Fibroblast of skin of right biceps (primary cell): ENCODE results near the gene DCAKD.
A peak's percentile ranks its signal among the peaks of the same experiment; 100 is the strongest.
"Not testable (repeated sequence)": the region's sequence is repeated elsewhere in the genome, so short reads cannot be mapped to it uniquely, and the experiment has no call there.

ENCODE experiments used
- DNase-seq: peaks from one replicate; pipeline ENCODE4 v3.0.0-alpha.2; 2013

Gene DCAKD

GRCh38 chr17:45063198-45063597 lies 11.8 kb upstream of the DCAKD start:
- DNase-seq = no peak

- no peak for DNase-seq
Measured at GRCh38 chr17:45061606-45062205, 10.3 kb upstream of the DCAKD start.

- DNase-seq = peak; percentile 100
Measured at GRCh38 chr17:45060797-45061605, 9.6 kb upstream of the DCAKD start, which contains the start of gene NMT1. Gene NMT1 (plus strand): TSS chr17:45061317. CDS start chr17:45061330, 13 bp downstream.

GRCh38 chr17:45060382-45060796 lies 9.0 kb upstream of the DCAKD start:
- no peak for DNase-seq

- DNase-seq = peak; percentile 30
Measured at GRCh38 chr17:45052052-45052772, 780 bp upstream of the DCAKD start.

GRCh38 chr17:45051720-45052051 lies 254 bp upstream of the DCAKD start:
- not testable (repeated sequence) for DNase-seq

- DNase-seq = peak; percentile 42
Measured at GRCh38 chr17:45050481-45051059, 862 bp downstream of the DCAKD start.

GRCh38 chr17:45048795-45049563 lies 2.5 kb downstream of the DCAKD start:
- DNase-seq = no peak

- no peak for DNase-seq
Measured at GRCh38 chr17:45046537-45047125, 4.8 kb downstream of the DCAKD start.

- DNase-seq = no peak
Measured at GRCh38 chr17:45043813-45044540, 7.5 kb downstream of the DCAKD start.

GRCh38 chr17:45042346-45043120 lies 8.9 kb downstream of the DCAKD start:
- DNase-seq = no peak

- DNase-seq = no peak
Measured at GRCh38 chr17:45040459-45040858, 11.0 kb downstream of the DCAKD start.

GRCh38 chr17:45038728-45039634 lies 12.5 kb downstream of the DCAKD start:
- no peak for DNase-seq

- DNase-seq = no peak
Measured at GRCh38 chr17:45036691-45037090, 14.7 kb downstream of the DCAKD start.

- no peak for DNase-seq
Measured at GRCh38 chr17:45035848-45036247, 15.6 kb downstream of the DCAKD start.

GRCh38 chr17:45034599-45034998 lies 16.8 kb downstream of the DCAKD start:
- no peak for DNase-seq

GRCh38 chr17:45032174-45032541 lies 19.3 kb downstream of the DCAKD start:
- DNase-seq = peak; percentile 34

GRCh38 chr17:45031231-45032173 lies 19.9 kb downstream of the DCAKD start:
- DNase-seq = no peak
